Erythroblast (primary cell): ENCODE results near the gene DACH1.

ENCODE experiments used
- GATA1 ChIP-seq: IDR thresholded peaks from 2 replicates; pipeline ENCODE4 v1.6.1; 2011; ENCODE audit warnings: low read depth, mild to moderate bottlenecking, control low read depth, low read length, moderate library complexity
- POLR2A ChIP-seq: IDR thresholded peaks from 2 replicates; pipeline ENCODE4 v1.6.1; 2011; ENCODE audit warnings: mild to moderate bottlenecking, low read length

- TF ChIP-seq POLR2A (no peak), GATA1 (no peak)
These were observed 68.3 kb downstream of the DACH1 start for GRCh38 chr13:71798707-71799106.
